Measurements from ENCODE around the gene TBL1X. TPM values are rescaled to one million over a fixed set of nuclear protein-coding genes. Genes with fewer than 3 reads are reported as not detected.
A peak's percentile ranks its signal among the peaks of the same experiment; 100 is the strongest.
"Not testable (repeated sequence)": the region's sequence is repeated elsewhere in the genome, so short reads cannot be mapped to it uniquely, and the experiment has no call there.

The TBL1X gene
- total RNA-seq, 2 experiments from 2014 or later = 33.1 to 33.9 TPM

DNA sequence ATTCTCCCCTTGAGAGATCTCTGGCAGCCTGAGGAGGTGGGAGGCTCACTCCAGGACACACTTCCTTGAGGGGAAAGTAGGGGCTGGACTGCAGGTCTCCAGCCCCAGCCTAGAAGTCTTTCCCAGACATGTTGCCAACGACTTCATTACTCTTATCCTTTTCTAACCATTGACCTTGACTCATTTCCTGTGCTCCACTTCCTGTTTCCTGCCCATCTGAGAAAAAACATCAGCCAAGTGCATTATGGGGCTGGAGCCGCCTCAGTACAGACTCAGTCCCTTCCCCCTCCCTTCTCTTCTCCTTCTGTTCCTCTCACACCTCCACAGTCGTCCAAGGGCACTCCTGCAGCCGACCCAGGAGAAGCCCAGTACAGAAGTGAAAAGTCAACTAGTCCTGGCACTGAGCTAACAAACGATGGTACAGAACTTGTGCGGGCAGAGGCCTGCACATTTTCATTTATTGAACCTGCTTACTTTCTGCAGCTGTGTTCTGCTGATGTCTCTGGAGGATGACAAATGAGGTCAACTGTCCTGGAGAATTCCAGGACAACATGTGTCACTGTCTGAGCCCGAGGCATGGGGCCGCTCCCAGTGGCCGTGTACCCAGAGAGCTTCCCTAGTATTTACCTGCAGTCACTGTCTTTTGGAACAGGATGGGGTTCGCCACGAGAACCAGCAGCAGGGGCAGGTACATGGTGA, 280.7 kb downstream of the TBL1X start:
- peaks cover 3% of the 10 kb centered on the region for H3K27me3 Mint-ChIP-seq
- DNase-seq = no peak
- H3K27ac Mint-ChIP-seq = peak overlapping the region; percentile 72
- H3K9me3 Mint-ChIP-seq = peaks cover 6% of the 10 kb centered on the region
- no peak overlapping the region for H3K4me3 Mint-ChIP-seq
- peaks cover 6% of the 10 kb centered on the region for H3K36me3 Mint-ChIP-seq
- peaks cover 17% of the 10 kb centered on the region for H3K4me1 Mint-ChIP-seq

DNA sequence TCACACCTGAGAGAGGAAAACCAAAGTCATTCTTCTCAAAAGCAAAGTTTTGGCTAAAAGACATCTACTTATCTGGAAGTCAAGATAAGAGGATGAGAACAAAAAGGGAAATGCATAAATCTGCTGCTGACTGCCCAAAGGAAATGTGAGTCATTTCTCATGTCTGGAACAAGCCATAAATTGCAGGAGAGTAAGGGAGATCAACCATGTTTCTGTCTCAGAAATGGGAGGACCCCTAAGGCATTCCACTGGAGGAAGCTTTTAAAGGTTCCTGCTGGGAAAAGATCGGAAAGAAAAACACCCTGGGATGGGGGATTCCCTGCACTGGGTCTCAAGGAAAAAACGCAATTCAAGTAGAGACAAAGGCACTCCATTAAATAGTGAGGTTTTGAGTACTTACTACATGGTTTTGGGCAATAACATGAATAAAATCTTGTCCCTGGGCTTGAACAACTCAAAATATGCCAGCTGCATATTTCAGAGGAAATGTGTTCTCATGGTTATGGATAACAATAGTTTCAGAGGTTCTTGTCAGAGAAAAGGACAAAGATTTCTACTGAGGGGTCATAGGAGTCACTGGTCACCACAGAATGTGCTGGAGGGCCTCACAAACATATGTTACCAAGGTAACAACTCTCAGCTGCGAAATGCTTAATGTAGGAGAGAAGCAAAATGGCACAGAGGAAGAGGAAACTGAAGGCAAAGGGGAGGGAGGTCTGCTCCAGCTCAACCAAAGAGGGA, 281.5 kb downstream of the TBL1X start:
- Mint-ChIP-seq H3K4me3 (no peak overlapping the region), H3K36me3 (peaks cover 6% of the 10 kb centered on the region), H3K9me3 (peaks cover 6% of the 10 kb centered on the region), H3K4me1 (peaks cover 17% of the 10 kb centered on the region), H3K27ac (no peak overlapping the region), H3K27me3 (peaks cover 3% of the 10 kb centered on the region)
- no peak for DNase-seq

DNA sequence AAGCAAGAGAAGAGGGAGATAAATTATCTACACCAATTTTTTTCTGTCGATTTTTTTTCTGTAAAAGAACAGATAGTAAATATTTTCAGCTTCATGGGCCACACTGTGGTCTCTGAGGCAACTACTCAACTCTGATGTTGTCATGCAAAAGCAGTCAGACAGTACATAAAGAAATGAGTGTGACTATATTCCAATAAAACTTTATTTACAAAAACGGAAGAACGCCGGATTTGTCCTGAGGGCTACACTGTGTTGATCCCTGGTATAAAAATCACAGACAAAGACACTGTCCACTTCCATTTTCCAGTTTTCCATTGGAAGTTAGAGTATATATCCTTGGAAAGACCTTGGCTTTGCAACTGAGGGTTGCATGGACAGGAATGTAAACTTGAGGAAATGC, 282.8 kb downstream of the TBL1X start:
- peaks cover 6% of the 10 kb centered on the region for H3K36me3 Mint-ChIP-seq
- H3K27me3 Mint-ChIP-seq = peaks cover 3% of the 10 kb centered on the region
- peaks cover 17% of the 10 kb centered on the region for H3K4me1 Mint-ChIP-seq
- no peak overlapping the region for H3K27ac Mint-ChIP-seq
- DNase-seq = no peak
- H3K4me3 Mint-ChIP-seq = no peak overlapping the region
- peaks cover 6% of the 10 kb centered on the region for H3K9me3 Mint-ChIP-seq

DNA sequence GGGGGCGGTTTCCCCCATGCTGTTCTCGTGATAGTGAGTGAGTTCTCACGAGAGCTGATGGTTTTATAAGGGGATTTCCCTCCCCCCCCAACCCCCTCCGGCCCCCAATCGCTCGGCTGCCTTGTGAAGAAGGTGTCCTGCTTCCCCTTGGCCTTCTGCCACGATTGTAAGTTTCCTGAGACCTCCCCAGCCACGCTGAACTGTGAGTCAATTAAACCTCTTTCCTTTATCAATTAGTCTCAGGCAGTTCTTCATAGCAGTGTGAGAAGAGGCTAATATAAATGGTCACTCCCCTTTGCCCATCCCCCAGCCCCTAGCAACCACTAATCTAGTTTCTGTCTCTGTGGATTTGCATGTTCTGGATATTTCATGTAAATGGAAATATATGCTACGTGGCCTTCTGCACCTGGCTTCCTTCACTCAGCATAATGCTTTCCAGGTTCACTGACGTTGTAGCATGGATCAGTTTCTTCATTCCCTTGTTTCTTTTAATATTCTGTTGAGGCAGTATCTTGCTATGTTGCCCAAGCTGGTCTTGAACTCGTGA, 284.4 kb downstream of the TBL1X start:
- Mint-ChIP-seq H3K4me3 (no peak overlapping the region), H3K27ac (no peak overlapping the region), H3K36me3 (peaks cover 6% of the 10 kb centered on the region), H3K9me3 (peaks cover 6% of the 10 kb centered on the region), H3K4me1 (peaks cover 17% of the 10 kb centered on the region), H3K27me3 (peaks cover 3% of the 10 kb centered on the region)
- DNase-seq = no peak

DNA sequence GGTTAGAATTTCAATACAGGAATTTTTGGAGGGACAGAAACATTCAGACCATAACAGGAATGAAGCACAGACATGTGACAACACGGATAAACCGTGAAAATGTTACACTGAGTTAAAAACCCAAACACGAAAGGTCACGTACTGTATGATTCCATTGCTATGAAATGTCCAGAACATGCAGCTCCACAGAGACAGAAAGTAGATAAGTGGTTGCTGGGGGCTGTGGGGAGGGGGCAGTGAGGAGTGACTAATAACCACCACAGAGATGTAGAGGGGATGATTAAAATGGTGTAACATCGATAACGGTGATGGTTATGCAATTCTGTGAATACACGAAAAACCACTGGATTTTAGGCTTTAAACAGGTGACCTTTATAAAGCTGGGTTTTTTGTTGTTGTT, 292.5 kb downstream of the TBL1X start:
- Mint-ChIP-seq H3K27me3 (peaks cover 6% of the 10 kb centered on the region), H3K9me3 (peaks cover 2% of the 10 kb centered on the region), H3K4me3 (no peak overlapping the region), H3K36me3 (no peaks in the 10 kb centered on the region), H3K4me1 (no peaks in the 10 kb centered on the region), H3K27ac (no peak overlapping the region)
- DNase-seq = no peak

DNA sequence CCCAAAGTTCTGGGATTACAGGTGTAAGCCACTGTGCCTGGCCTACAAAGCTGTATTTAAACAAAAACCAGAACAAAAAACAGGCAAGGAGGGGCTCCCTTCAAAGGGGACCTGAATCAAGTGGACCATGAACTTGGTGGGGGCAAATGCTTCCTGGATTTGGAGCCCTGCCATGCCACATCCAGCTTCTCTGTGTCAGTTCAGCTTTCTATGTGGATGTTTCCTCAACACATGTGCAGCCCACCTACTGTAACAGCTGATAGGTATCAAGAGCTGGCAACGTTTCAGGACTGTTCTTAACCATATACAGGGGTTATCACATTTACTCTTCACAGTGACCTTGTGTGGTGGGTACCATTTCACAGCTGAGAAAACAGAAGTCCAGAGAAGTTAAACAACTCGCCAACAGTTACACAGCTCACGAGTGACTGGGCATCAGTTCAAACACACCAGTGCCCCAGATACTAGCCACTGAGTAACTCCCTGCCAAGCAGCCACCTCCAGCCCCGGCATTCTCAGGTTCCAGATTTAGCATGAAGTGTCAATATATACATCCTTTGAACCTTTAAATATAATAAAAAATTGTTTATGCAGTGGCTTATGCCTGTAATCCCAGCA, 293.3 kb downstream of the TBL1X start:
- peaks cover 2% of the 10 kb centered on the region for H3K9me3 Mint-ChIP-seq
- H3K27me3 Mint-ChIP-seq = peaks cover 6% of the 10 kb centered on the region
- no peaks in the 10 kb centered on the region for H3K36me3 Mint-ChIP-seq
- no peak overlapping the region for H3K27ac Mint-ChIP-seq
- DNase-seq = no peak
- H3K4me3 Mint-ChIP-seq = no peak overlapping the region
- H3K4me1 Mint-ChIP-seq = no peaks in the 10 kb centered on the region

DNA sequence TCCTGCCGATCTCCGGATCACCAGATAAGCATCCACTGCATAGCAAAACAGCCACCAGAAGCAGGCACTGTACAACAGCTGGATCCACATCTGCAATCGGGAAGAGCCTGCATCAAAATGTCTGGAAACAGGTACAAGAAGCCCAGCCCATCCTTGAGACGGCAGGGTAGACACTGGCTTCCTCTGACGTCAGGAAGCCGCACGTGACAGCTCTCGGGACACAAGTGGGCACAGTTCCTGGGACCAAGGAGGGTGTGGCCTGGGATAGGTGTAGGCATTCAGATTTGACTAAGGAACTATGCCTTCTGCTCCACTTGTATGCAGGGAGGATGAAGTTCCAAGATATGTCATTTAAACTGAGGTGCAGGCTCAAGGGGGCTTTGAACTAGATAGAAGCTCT, 294.5 kb downstream of the TBL1X start:
- H3K27ac Mint-ChIP-seq = no peak overlapping the region
- no peak for DNase-seq
- H3K36me3 Mint-ChIP-seq = no peaks in the 10 kb centered on the region
- peaks cover 2% of the 10 kb centered on the region for H3K9me3 Mint-ChIP-seq
- H3K4me1 Mint-ChIP-seq = no peaks in the 10 kb centered on the region
- peaks cover 11% of the 10 kb centered on the region for H3K27me3 Mint-ChIP-seq
- no peak overlapping the region for H3K4me3 Mint-ChIP-seq

DNA sequence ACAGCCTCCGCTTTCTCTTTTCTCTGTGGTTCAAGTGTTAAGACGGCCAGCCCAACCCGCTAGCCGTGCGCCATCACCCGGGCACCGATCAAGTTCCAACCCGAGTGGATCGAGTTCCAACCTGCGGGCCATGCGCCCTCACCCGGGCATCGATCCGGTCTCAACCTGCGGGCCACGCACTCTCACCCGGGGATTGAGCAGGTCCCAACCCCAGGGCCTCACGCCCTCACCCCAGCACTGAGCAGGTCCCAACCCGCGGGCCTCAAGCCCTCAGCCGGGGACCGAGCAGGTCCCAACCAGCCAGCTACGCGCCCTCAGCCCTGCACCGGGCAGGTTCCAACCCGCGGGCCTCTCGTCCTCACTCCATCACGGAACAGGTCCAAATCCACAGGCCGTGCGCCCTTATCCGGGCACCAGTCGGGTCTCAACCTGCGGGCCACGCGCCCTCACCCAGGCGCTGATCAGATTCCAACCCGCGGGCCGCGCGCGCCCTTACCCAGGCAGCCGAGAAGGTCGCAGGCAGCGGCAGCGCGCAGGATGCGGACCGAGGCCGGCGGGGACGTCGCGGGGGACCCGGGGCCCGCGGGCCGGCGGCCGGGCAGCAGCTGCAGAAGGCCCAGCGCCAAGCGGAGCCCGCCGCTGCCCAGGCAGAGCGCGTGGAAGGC, 300.3 kb downstream of the TBL1X start:
- H3K27me3 Mint-ChIP-seq = peaks cover 40% of the 10 kb centered on the region

DNA sequence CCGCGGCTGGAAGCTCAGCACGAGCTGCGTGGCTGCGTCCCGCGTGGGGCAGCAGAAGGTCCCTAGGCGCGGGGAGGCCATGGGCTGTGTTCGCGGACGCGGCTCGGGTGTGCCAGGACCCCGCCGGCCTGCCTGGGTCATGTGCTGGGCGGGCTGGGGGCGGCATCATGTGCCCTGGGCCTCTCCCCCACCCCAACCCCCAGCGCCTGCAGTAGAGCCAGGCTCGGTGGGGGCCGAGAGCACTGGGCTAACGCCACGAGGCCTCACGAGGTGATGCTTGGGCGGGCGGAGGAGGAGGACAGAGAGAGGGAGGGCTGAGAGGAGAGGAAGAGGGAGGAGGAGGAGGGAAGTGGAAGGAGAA, 300.9 kb downstream of the TBL1X start, which contains the start of gene GPR143:
Gene GPR143, minus strand, starts transcription at position 111 of the 361 bp plus-strand sequence. Its CDS starts 30 bp downstream, at position 81.
- Mint-ChIP-seq H3K36me3 (no peaks in the 10 kb centered on the region), H3K27ac (no peak within 1 kb of the TSS), H3K4me1 (peaks cover 4% of the 10 kb centered on the region), H3K27me3 (peaks cover 37% of the 10 kb centered on the region), H3K9me3 (no peaks in the 10 kb centered on the region), H3K4me3 (no peak within 1 kb of the TSS)
- DNase-seq = no peak

More for the DNA sequence above, 300.3 kb downstream of the TBL1X start:
- no peak for DNase-seq
- Mint-ChIP-seq H3K4me3 (no peak overlapping the region), H3K27ac (no peak overlapping the region), H3K36me3 (no peaks in the 10 kb centered on the region), H3K4me1 (peaks cover 4% of the 10 kb centered on the region), H3K9me3 (no peaks in the 10 kb centered on the region)

DNA sequence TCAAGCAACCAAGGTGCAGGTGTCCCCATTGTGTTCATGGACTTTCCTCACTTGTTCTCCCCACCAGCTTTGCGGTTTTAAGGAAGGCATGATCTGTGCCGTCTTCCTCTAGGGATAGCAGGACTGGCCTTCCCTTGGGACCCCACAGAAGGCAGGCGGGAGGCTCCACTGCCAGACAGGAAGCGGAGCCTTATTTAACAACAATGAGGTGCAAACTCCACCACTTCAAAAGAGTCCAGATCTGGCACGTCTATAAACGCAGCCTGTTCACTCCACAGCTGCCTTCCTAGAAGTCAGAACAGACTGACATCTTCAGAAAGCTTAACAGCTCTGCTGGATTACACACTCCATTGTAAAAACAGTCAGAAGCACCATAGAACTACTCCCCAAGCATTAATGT, 302.5 kb downstream of the TBL1X start:
- H3K27me3 Mint-ChIP-seq = peaks cover 35% of the 10 kb centered on the region
- H3K4me3 Mint-ChIP-seq = no peak overlapping the region
- H3K4me1 Mint-ChIP-seq = peaks cover 4% of the 10 kb centered on the region
- no peak for DNase-seq
- H3K9me3 Mint-ChIP-seq = no peaks in the 10 kb centered on the region
- no peaks in the 10 kb centered on the region for H3K36me3 Mint-ChIP-seq
- H3K27ac Mint-ChIP-seq = no peak overlapping the region

DNA sequence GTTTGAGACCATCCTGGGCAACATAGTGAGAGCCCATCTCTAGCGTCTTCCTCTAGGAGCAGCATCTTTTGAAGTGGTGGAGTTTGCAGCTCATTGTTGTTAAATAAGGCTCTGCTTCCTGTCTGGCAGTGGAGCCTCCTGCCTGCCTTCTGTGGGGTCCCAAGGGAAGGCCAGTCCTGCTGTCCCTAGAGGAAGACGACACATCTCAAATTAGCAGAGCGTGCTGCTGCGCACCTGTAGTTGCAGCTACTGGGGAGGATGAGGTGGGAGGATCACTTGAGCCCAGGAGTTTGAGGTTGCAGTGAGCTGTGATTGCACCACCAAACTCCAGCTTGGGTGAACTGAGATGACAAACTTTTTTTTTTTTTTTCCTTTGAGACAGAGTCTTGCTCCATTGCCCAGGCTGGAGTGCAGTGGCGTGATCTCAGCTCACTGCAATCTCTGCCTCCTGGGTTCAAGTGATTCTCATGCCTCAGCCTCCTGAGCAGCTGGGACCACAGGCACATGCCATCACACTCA, 303.5 kb downstream of the TBL1X start:
- peaks cover 33% of the 10 kb centered on the region for H3K27me3 Mint-ChIP-seq
- H3K36me3 Mint-ChIP-seq, H3K27ac Mint-ChIP-seq, H3K9me3 Mint-ChIP-seq, H3K4me1 Mint-ChIP-seq, DNase-seq, H3K4me3 Mint-ChIP-seq: not testable (repeated sequence)

DNA sequence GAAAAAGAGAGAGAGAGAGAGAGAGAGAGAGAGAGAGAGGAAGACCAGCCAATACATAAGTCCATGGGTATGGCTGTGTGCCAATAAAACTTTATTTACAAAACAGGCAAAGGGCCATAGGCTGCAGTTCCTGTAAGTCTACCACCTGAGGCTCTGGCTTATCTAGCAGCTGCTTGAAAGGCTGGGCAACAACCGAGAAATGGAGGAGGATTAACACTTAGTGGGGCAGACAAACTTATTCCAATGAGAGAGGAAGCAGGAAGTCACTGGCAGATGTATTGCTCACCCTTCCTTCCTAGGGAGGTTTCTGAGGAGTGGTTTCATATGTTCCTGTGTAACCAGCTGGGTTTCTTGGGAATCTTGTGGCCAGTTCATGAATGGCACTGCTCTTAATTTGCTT, 305.5 kb downstream of the TBL1X start:
- peaks cover 4% of the 10 kb centered on the region for H3K4me1 Mint-ChIP-seq
- H3K4me3 Mint-ChIP-seq = no peak overlapping the region
- no peaks in the 10 kb centered on the region for H3K9me3 Mint-ChIP-seq
- no peak for DNase-seq
- peaks cover 23% of the 10 kb centered on the region for H3K27me3 Mint-ChIP-seq
- no peaks in the 10 kb centered on the region for H3K36me3 Mint-ChIP-seq
- H3K27ac Mint-ChIP-seq = no peak overlapping the region

DNA sequence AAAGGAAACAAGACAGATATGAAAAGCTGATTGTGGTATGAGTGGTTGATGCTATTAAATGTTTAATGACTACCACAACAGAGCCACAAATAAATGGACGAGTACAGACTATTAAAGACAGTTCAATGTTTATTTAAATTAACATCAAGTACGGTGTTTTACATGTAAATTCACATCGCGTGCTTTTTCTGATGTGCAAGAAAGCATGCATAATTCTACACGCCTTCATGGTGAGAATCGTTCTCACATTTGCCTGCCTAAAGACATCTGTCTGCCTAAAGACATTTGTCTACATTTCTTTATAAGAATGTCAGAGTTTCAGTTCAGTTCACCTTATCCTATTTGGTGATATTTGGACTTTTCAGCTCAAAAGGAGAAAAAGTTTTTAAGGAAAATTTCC, 308.1 kb downstream of the TBL1X start:
- H3K27ac Mint-ChIP-seq = no peak overlapping the region
- no peaks in the 10 kb centered on the region for H3K36me3 Mint-ChIP-seq
- H3K27me3 Mint-ChIP-seq = peaks cover 6% of the 10 kb centered on the region
- no peaks in the 10 kb centered on the region for H3K9me3 Mint-ChIP-seq
- no peak for DNase-seq
- no peaks in the 10 kb centered on the region for H3K4me1 Mint-ChIP-seq
- H3K4me3 Mint-ChIP-seq = no peak overlapping the region

DNA sequence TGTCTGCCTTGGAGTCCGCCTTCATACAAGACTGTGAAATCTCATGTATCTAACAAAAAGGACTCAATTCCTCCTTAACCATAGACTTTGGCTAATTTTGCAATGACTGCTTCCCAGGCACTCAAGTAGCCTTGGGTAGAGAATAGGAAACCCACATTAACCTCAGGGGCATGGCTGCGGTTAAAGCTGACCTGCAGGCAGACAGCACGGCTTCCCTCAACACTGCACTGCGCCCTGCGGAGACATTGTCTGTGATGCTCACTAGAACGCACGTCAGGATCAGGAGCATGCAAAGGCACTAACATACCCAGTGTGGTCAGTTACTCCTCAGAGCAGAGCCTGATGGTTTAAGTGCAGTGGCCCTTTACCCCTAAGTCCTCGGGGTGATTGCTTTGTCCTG, 311.1 kb downstream of the TBL1X start:
- Mint-ChIP-seq H3K36me3 (no peaks in the 10 kb centered on the region), H3K27me3 (peaks cover 5% of the 10 kb centered on the region), H3K4me3 (no peak overlapping the region), H3K27ac (no peak overlapping the region), H3K4me1 (no peaks in the 10 kb centered on the region), H3K9me3 (no peaks in the 10 kb centered on the region)
- DNase-seq = no peak

DNA sequence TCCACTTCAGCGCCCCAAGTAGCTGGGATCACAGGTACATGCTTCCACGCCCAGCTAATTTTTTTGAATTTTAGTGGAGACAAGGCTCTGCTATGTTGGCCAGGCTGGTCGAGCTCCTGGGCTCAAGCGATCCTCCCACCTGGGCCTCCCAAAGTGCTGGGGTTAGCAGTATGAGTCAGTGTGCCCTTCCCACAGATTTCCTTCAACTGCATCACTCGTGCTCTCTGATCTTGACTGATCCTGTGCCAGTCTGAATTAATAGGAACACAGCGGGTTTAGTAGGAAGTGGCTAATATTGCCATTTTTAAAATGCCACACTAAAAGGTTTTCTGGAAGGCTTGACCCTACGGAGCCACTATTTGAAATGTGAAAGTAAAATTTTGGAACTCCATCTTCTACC, 317.1 kb downstream of the TBL1X start:
- Mint-ChIP-seq H3K36me3 (no peaks in the 10 kb centered on the region), H3K4me3 (no peak overlapping the region), H3K27me3 (peaks cover 20% of the 10 kb centered on the region), H3K27ac (no peak overlapping the region), H3K4me1 (no peaks in the 10 kb centered on the region), H3K9me3 (no peaks in the 10 kb centered on the region)
- DNase-seq = no peak
